Neural crest cell (in vitro differentiated cells): ENCODE measurements around the gene THAP6. TPM values are rescaled to one million over a fixed set of nuclear protein-coding genes. Genes with fewer than 3 reads are reported as not detected.

Experiments
- DNase-seq: peaks from one replicate; pipeline ENCODE4 v3.0.0; 2021; ENCODE audit warnings: low read depth, mixed read lengths, low spot score
- H3K27ac Mint-ChIP-seq: one replicate; pipeline ENCODE4 v1.8.0; 2021; ENCODE audit warnings: mild to moderate bottlenecking, mixed read lengths; ENCODE audit not compliant: unreplicated experiment
- H3K27me3 Mint-ChIP-seq: 2 replicates; pipeline ENCODE4 v1.8.0; 2021; ENCODE audit warnings: low read depth, mild to moderate bottlenecking, mixed read lengths
- H3K36me3 Mint-ChIP-seq: 2 replicates; pipeline ENCODE4 v1.8.0; 2021; ENCODE audit warnings: low read depth, mild to moderate bottlenecking, mixed read lengths
- H3K4me1 Mint-ChIP-seq: 2 replicates; pipeline ENCODE4 v1.8.0; 2021; ENCODE audit warnings: mixed read lengths
- H3K4me3 Mint-ChIP-seq: one replicate; pipeline ENCODE4 v1.8.0; 2021; ENCODE audit warnings: mild to moderate bottlenecking, mixed read lengths
- H3K9me3 Mint-ChIP-seq: 2 replicates; pipeline ENCODE4 v1.8.0; 2021; ENCODE audit warnings: mixed read lengths
- CTCF ChIP-seq: fragments of 200-600 bp; sonication (generic); conservative IDR thresholded peaks from 2 replicates; pipeline ENCODE4 v1.5.0; 2021; ENCODE audit warnings: antibody characterized with exemption, mild to moderate bottlenecking
- total RNA-seq: library from RNA; stranded (reverse); gene quantifications from 2 replicates; pipeline ENCODE4 v1.2.1, GENCODE V29; 2021

The THAP6 gene
- total RNA-seq, 1 donor from 2014 or later, result 21.9 TPM

- TF ChIP-seq CTCF, result no peak
- H3K36me3 Mint-ChIP-seq, result peaks cover 9% of the 10 kb centered on the region
- no peaks in the 10 kb centered on the region for H3K9me3 Mint-ChIP-seq
- no peaks in the 10 kb centered on the region for H3K4me1 Mint-ChIP-seq
- DNase-seq, result no peak
- no peak overlapping the region for H3K4me3 Mint-ChIP-seq
- no peaks in the 10 kb centered on the region for H3K27me3 Mint-ChIP-seq
- H3K27ac Mint-ChIP-seq, result no peak overlapping the region
Measured at GRCh38 chr4:75544870-75545269, 30.6 kb downstream of the THAP6 start.

GRCh38 chr4:75545526-75545925, 31.3 kb downstream of the THAP6 start:
- DNase-seq, result no peak
- H3K4me3 Mint-ChIP-seq, result no peak overlapping the region
- no peaks in the 10 kb centered on the region for H3K9me3 Mint-ChIP-seq
- TF ChIP-seq CTCF, result no peak
- H3K4me1 Mint-ChIP-seq, result no peaks in the 10 kb centered on the region
- peaks cover 6% of the 10 kb centered on the region for H3K36me3 Mint-ChIP-seq
- H3K27me3 Mint-ChIP-seq, result no peaks in the 10 kb centered on the region
- no peak overlapping the region for H3K27ac Mint-ChIP-seq

- Mint-ChIP-seq H3K4me3 (no peak overlapping the region), H3K9me3 (no peaks in the 10 kb centered on the region), H3K27ac (no peak overlapping the region), H3K36me3 (no peaks in the 10 kb centered on the region), H3K4me1 (no peaks in the 10 kb centered on the region), H3K27me3 (no peaks in the 10 kb centered on the region)
- no peak for DNase-seq
- no peak for TF ChIP-seq CTCF
Measured at GRCh38 chr4:75547647-75548387, 33.5 kb downstream of the THAP6 start.

- H3K27ac Mint-ChIP-seq, result no peak overlapping the region
- H3K9me3 Mint-ChIP-seq, result no peaks in the 10 kb centered on the region
- no peaks in the 10 kb centered on the region for H3K4me1 Mint-ChIP-seq
- no peak for DNase-seq
- H3K27me3 Mint-ChIP-seq, result no peaks in the 10 kb centered on the region
- no peak overlapping the region for H3K4me3 Mint-ChIP-seq
- no peaks in the 10 kb centered on the region for H3K36me3 Mint-ChIP-seq
- no peak for TF ChIP-seq CTCF
Measured at GRCh38 chr4:75549019-75549418, 34.7 kb downstream of the THAP6 start.

GRCh38 chr4:75552452-75552851, 38.2 kb downstream of the THAP6 start:
- Mint-ChIP-seq H3K27me3 (peaks cover 5% of the 10 kb centered on the region), H3K36me3 (no peaks in the 10 kb centered on the region), H3K4me3 (no peak overlapping the region), H3K27ac (no peak overlapping the region), H3K4me1 (no peaks in the 10 kb centered on the region), H3K9me3 (no peaks in the 10 kb centered on the region)
- TF ChIP-seq CTCF, result no peak
- no peak for DNase-seq
